ENCODE results near the gene NT5C2. TPM values are rescaled to one million over a fixed set of nuclear protein-coding genes. Genes with fewer than 3 reads are reported as not detected.

NT5C2 gene
- total RNA-seq, 1 experiment from 2014 or later, result 76.1 TPM

DNA sequence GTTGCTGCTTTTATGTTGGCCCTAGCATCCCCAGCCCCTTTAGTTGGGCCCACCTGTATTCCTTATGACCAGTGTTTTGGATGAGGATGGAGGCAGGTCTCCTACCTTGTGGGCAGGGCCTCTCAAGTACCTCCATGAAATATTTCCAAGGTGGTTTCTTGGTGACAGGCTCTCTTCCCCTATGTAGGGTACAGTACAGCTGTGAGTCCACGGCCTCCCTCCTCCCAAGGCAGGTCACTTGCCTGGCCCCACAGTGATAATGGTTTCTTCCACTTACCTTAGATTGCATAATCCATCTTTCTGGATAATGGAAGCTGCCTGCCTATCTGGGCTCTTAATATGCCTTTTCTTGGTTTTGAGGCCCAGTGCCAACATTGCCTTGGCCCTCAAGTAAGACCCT is 110.4 kb downstream of the NT5C2 start:
- Mint-ChIP-seq H3K27ac (no peak overlapping the region), H3K9me3 (no peaks in the 10 kb centered on the region), H3K4me1 (0 out of 2 replicates have a peak, but pooled peaks cover under 1% of the 10 kb centered on the region), H3K4me3 (no peak overlapping the region), H3K36me3 (peaks cover 14% of the 10 kb centered on the region), H3K27me3 (ENCODE audit: low read depth) (no peaks in the 10 kb centered on the region)
- CTCF ChIA-PET, result interaction anchor here (2.2 kb wide), 1 partner anchor 162 kb away, joined by 10 read pairs; no protein-coding TSS in a partner anchor
- ATAC-seq (no peak), DNase-seq (ENCODE audit: low spot score) (no peak)
- POLR2A ChIA-PET, result no interaction called here
- TF ChIP-seq, protein P1, sequence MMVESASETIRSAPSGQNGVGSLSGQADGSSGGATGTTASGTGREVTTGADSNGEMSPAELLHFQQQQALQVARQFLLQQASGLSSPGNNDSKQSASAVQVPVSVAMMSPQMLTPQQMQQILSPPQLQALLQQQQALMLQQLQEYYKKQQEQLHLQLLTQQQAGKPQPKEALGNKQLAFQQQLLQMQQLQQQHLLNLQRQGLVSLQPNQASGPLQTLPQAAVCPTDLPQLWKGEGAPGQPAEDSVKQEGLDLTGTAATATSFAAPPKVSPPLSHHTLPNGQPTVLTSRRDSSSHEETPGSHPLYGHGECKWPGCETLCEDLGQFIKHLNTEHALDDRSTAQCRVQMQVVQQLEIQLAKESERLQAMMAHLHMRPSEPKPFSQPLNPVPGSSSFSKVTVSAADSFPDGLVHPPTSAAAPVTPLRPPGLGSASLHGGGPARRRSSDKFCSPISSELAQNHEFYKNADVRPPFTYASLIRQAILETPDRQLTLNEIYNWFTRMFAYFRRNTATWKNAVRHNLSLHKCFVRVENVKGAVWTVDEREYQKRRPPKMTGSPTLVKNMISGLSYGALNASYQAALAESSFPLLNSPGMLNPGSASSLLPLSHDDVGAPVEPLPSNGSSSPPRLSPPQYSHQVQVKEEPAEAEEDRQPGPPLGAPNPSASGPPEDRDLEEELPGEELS (CRISPR knock-in tag; IDR thresholded peaks at IDR 0.05), result no peak
- TF ChIP-seq, protein P2, sequence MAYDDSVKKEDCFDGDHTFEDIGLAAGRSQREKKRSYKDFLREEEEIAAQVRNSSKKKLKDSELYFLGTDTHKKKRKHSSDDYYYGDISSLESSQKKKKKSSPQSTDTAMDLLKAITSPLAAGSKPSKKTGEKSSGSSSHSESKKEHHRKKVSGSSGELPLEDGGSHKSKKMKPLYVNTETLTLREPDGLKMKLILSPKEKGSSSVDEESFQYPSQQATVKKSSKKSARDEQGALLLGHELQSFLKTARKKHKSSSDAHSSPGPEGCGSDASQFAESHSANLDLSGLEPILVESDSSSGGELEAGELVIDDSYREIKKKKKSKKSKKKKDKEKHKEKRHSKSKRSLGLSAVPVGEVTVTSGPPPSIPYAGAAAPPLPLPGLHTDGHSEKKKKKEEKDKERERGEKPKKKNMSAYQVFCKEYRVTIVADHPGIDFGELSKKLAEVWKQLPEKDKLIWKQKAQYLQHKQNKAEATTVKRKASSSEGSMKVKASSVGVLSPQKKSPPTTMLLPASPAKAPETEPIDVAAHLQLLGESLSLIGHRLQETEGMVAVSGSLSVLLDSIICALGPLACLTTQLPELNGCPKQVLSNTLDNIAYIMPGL (CRISPR knock-in tag; IDR thresholded peaks at IDR 0.05), result no peak
- no peak for TF ChIP-seq RORB (CRISPR knock-in tag; IDR thresholded peaks at IDR 0.05)

DNA sequence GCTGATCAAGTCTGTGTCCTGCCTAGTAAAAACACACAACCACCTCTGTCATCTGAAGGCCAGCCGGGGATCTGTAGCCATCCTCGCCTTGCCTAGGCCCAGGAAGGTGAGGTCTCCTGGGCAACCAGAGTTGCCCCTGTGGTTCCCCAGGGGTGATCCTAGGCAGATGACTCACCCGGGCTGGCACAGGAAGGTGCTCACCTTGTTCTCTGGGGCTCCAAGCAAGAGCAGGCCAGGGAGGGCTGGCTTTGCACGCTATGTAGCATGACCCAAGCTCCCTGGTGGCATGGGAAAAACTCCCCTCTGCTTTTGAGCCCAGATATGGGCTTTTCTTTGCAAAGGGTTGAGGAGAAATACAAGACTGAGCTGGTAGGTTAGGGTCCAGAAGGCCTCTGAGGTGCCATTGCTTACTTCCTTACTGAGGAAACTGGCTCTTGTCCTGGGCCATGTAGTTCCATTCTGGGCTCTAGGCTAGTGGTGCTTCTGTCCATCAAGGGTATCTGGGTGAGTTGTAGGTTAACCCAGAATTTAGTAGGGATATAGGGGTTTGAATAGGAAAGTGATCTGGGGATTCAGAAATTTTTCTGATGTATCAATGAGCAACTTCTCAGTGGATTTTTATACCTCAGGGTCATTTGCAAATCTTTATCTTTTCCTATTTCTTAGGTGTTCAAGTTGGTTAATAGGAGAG is 112.0 kb downstream of the NT5C2 start:
- DNase-seq (ENCODE audit: low spot score), result no peak
- Mint-ChIP-seq H3K4me3 (no peak overlapping the region), H3K4me1 (peaks cover 4% of the 10 kb centered on the region; the same call in 1 of the 2 replicates), H3K9me3 (no peaks in the 10 kb centered on the region), H3K36me3 (peaks cover 23% of the 10 kb centered on the region), H3K27ac (no peak overlapping the region), H3K27me3 (ENCODE audit: low read depth) (no peaks in the 10 kb centered on the region)
- ChIA-PET POLR2A (no interaction called here), CTCF (interaction anchor here (0.6 to 1.7 kb wide), 3 partner anchors 158 to 173 kb away, joined by 3 to 5 read pairs (median 4); no protein-coding TSS in a partner anchor)
- no peak for ATAC-seq
- TF ChIP-seq TEAD4 (CRISPR knock-in tag; IDR thresholded peaks at IDR 0.05), result no peak

DNA sequence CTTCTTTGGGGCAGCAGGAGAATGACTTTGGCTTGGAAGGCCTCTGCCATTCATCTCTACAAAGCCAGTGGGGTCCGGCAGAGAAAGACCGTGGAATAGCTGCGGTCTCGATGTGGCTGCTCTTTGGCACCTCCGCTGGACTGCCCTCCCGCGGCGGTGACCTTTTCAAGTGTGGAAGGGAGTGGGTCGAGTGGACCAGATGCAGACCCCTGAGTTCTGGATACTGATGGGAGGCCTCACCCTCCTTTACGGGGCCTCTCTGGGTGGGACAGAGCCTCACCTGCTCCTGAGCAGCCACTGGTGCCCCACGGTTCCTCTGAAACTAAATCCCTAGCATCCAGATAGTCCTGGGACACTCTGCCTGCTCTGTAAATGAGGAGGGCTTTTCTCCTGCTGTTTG is 113.1 kb downstream of the NT5C2 start:
- Mint-ChIP-seq H3K9me3 (no peaks in the 10 kb centered on the region), H3K27ac (no peak overlapping the region), H3K27me3 (ENCODE audit: low read depth) (no peaks in the 10 kb centered on the region), H3K4me3 (no peak overlapping the region), H3K36me3 (peaks cover 15% of the 10 kb centered on the region), H3K4me1 (peaks cover 4% of the 10 kb centered on the region; the same call in 1 of the 2 replicates)
- ChIA-PET POLR2A (no interaction called here), CTCF (interaction anchor here (0.9 to 1.7 kb wide), 5 partner anchors 159 to 245 kb away, joined by 3 to 11 read pairs (median 4); partner anchors contain the start of gene CNNM2)
- ATAC-seq, result no peak
- DNase-seq (ENCODE audit: low spot score), result no peak
- TF ChIP-seq, protein P3, sequence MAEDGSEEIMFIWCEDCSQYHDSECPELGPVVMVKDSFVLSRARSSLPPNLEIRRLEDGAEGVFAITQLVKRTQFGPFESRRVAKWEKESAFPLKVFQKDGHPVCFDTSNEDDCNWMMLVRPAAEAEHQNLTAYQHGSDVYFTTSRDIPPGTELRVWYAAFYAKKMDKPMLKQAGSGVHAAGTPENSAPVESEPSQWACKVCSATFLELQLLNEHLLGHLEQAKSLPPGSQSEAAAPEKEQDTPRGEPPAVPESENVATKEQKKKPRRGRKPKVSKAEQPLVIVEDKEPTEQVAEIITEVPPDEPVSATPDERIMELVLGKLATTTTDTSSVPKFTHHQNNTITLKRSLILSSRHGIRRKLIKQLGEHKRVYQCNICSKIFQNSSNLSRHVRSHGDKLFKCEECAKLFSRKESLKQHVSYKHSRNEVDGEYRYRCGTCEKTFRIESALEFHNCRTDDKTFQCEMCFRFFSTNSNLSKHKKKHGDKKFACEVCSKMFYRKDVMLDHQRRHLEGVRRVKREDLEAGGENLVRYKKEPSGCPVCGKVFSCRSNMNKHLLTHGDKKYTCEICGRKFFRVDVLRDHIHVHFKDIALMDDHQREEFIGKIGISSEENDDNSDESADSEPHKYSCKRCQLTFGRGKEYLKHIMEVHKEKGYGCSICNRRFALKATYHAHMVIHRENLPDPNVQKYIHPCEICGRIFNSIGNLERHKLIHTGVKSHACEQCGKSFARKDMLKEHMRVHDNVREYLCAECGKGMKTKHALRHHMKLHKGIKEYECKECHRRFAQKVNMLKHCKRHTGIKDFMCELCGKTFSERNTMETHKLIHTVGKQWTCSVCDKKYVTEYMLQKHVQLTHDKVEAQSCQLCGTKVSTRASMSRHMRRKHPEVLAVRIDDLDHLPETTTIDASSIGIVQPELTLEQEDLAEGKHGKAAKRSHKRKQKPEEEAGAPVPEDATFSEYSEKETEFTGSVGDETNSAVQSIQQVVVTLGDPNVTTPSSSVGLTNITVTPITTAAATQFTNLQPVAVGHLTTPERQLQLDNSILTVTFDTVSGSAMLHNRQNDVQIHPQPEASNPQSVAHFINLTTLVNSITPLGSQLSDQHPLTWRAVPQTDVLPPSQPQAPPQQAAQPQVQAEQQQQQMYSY (CRISPR knock-in tag; IDR thresholded peaks at IDR 0.05), result no peak
- TF ChIP-seq GRHL2 (CRISPR knock-in tag; IDR thresholded peaks at IDR 0.05; ENCODE audit: insufficient replicate concordance, severe bottlenecking) (no peak), SMAD4 (CRISPR knock-in tag; IDR thresholded peaks at IDR 0.05) (no peak), MXD4 (CRISPR knock-in tag; IDR thresholded peaks at IDR 0.05; ENCODE audit: borderline replicate concordance) (no peak), MYBL2 (CRISPR knock-in tag; IDR thresholded peaks at IDR 0.05) (no peak), NR1H2 (CRISPR knock-in tag; IDR thresholded peaks at IDR 0.05) (no peak), RORB (CRISPR knock-in tag; IDR thresholded peaks at IDR 0.05) (no peak), PRRX2 (CRISPR knock-in tag; IDR thresholded peaks at IDR 0.05) (no peak), OVOL2 (CRISPR knock-in tag; IDR thresholded peaks at IDR 0.05; ENCODE audit: borderline replicate concordance) (no peak), IRF2 (CRISPR knock-in tag; IDR thresholded peaks at IDR 0.05; ENCODE audit: borderline replicate concordance, low read depth) (no peak), ATF1 (CRISPR knock-in tag; IDR thresholded peaks at IDR 0.05) (no peak)
- TF ChIP-seq, protein P4, sequence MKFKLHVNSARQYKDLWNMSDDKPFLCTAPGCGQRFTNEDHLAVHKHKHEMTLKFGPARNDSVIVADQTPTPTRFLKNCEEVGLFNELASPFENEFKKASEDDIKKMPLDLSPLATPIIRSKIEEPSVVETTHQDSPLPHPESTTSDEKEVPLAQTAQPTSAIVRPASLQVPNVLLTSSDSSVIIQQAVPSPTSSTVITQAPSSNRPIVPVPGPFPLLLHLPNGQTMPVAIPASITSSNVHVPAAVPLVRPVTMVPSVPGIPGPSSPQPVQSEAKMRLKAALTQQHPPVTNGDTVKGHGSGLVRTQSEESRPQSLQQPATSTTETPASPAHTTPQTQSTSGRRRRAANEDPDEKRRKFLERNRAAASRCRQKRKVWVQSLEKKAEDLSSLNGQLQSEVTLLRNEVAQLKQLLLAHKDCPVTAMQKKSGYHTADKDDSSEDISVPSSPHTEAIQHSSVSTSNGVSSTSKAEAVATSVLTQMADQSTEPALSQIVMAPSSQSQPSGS (CRISPR knock-in tag; IDR thresholded peaks at IDR 0.05; ENCODE audit: borderline replicate concordance, low read depth), result no peak
- TF ChIP-seq, protein P5, sequence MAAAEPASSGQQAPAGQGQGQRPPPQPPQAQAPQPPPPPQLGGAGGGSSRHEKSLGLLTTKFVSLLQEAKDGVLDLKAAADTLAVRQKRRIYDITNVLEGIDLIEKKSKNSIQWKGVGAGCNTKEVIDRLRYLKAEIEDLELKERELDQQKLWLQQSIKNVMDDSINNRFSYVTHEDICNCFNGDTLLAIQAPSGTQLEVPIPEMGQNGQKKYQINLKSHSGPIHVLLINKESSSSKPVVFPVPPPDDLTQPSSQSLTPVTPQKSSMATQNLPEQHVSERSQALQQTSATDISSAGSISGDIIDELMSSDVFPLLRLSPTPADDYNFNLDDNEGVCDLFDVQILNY (CRISPR knock-in tag; IDR thresholded peaks at IDR 0.05), result no peak
- TF ChIP-seq, protein P6, sequence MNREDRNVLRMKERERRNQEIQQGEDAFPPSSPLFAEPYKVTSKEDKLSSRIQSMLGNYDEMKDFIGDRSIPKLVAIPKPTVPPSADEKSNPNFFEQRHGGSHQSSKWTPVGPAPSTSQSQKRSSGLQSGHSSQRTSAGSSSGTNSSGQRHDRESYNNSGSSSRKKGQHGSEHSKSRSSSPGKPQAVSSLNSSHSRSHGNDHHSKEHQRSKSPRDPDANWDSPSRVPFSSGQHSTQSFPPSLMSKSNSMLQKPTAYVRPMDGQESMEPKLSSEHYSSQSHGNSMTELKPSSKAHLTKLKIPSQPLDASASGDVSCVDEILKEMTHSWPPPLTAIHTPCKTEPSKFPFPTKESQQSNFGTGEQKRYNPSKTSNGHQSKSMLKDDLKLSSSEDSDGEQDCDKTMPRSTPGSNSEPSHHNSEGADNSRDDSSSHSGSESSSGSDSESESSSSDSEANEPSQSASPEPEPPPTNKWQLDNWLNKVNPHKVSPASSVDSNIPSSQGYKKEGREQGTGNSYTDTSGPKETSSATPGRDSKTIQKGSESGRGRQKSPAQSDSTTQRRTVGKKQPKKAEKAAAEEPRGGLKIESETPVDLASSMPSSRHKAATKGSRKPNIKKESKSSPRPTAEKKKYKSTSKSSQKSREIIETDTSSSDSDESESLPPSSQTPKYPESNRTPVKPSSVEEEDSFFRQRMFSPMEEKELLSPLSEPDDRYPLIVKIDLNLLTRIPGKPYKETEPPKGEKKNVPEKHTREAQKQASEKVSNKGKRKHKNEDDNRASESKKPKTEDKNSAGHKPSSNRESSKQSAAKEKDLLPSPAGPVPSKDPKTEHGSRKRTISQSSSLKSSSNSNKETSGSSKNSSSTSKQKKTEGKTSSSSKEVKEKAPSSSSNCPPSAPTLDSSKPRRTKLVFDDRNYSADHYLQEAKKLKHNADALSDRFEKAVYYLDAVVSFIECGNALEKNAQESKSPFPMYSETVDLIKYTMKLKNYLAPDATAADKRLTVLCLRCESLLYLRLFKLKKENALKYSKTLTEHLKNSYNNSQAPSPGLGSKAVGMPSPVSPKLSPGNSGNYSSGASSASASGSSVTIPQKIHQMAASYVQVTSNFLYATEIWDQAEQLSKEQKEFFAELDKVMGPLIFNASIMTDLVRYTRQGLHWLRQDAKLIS (CRISPR knock-in tag; IDR thresholded peaks at IDR 0.05; ENCODE audit: borderline replicate concordance), result no peak
